ENCODE measurements around the gene GDF2. TPM values are rescaled to one million over a fixed set of nuclear protein-coding genes. Genes with fewer than 3 reads are reported as not detected.

The GDF2 gene
- total and polyA plus RNA-seq, 5 donors = 0.14 to 0.26 (median 0.20) TPM

DNA sequence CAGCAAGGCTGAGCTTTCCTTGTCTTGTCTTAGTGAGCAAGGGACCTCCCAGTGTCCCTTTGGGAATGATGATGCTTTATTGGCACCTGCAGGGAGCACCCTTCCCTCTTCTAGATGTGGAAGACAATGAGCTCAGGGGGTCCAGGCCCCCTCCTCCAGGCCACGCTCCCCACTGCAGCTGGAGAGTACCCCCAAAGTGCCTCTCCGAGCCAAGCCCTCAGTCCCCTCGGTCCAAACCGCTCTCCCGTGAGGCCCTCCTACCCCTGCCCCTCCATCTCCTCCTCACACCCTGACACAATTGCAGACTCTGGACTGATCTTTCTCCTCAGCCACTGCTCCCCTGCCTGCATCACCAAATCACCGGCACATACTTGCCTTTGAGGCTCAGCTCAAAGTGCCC is 42.7 kb downstream of the GDF2 start:
- no peak overlapping the region for H3K27ac ChIP-seq (ENCODE audit: low read length)
- 87% methylated on average over 6 of the region's 6 CpGs for WGBS
- intact Hi-C loops (cut with DNase I) = no loop called here

DNA sequence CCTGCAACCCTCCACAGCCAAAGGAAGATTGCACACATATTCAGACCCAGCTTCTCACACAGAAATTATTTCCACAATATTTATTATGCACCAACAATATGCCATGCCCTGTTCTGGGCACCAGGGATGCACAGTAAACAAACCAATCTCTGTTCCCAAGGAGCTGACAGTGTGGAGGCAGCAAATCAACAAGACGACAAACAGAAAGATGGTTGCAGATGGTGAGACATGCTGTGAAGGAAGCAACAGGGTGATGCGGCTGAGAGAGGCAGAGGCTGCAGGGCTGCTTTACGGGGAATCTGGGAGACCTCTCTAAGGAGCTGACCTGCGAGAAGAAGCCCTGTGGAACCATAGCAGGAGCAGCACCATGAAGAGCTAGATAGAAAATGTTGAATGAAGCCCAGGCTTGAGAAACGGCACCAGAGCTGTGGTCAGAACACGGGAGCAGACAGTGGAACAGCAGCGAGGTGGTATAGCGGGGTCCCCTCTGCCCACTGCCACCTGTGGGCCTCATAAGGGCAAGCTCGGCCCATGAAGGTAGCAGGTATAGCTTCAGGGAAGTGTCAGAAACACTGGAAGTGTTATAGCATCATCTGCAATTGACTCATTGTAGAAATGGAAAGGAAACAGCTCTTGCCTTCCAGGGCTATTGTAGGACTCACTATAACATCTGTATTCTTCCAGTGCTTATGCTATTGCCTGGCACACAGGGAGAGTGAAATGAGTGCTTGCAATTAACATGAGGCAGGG is 43.4 kb downstream of the GDF2 start:
- intact Hi-C loops (cut with DNase I) = no loop called here
- no peaks in the 10 kb centered on the region for H3K27me3 ChIP-seq (ENCODE audit: control insufficient read depth, insufficient read depth)
- H3K9me3 ChIP-seq (ENCODE audit: control insufficient read depth, low read length) = no peaks in the 10 kb centered on the region
- ATAC-seq (no peak), DNase-seq (no peak)
- WGBS = 88% methylated on average over 9 of the region's 9 CpGs
- no peak overlapping the region for H3K27ac ChIP-seq (ENCODE audit: low read length)
- H3K4me1 ChIP-seq (ENCODE audit: control insufficient read depth, insufficient read depth, low read length) = no peaks in the 10 kb centered on the region
- H3K4me3 ChIP-seq (ENCODE audit: low read length) = no peak overlapping the region

More for the DNA sequence above, 42.7 kb downstream of the GDF2 start:
- DNase-seq (no peak), ATAC-seq (no peak)
- Histone ChIP-seq H3K9me3 (ENCODE audit: control insufficient read depth, low read length) (no peaks in the 10 kb centered on the region), H3K4me1 (ENCODE audit: control insufficient read depth, insufficient read depth, low read length) (no peaks in the 10 kb centered on the region), H3K4me3 (ENCODE audit: low read length) (no peak overlapping the region), H3K27me3 (ENCODE audit: control insufficient read depth, insufficient read depth) (no peaks in the 10 kb centered on the region)

DNA sequence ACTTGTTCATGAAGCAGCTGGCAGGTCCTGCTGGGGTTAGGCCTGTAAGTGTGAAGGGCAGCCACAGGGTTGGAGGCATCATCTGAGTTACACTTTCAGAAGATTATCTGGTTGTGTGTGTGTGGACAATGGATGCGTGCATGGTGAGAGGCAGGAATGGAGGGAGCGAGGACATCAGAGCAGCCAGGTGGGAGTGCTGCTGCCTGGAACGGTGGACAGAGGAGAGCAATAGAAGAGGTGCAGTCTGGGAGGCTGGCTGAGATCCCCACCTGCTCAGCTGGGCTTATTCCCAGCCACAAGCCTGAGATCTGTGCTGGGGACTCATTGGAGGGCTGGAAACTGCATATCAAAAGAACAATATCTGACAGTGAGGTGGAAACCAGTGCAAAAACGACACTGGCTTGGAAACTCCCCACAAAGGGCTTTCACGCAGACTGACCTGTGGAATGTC is 44.0 kb downstream of the GDF2 start:
- Histone ChIP-seq H3K27ac (ENCODE audit: low read length) (no peak overlapping the region), H3K4me3 (ENCODE audit: low read length) (no peak overlapping the region), H3K27me3 (ENCODE audit: control insufficient read depth, insufficient read depth) (no peaks in the 10 kb centered on the region), H3K9me3 (ENCODE audit: control insufficient read depth, low read length) (no peaks in the 10 kb centered on the region), H3K4me1 (ENCODE audit: control insufficient read depth, insufficient read depth, low read length) (no peaks in the 10 kb centered on the region)
- DNase-seq (no peak), ATAC-seq (no peak)
- intact Hi-C loops (cut with DNase I) = no loop called here
- 75% methylated on average over 5 of the region's 5 CpGs for WGBS

DNA sequence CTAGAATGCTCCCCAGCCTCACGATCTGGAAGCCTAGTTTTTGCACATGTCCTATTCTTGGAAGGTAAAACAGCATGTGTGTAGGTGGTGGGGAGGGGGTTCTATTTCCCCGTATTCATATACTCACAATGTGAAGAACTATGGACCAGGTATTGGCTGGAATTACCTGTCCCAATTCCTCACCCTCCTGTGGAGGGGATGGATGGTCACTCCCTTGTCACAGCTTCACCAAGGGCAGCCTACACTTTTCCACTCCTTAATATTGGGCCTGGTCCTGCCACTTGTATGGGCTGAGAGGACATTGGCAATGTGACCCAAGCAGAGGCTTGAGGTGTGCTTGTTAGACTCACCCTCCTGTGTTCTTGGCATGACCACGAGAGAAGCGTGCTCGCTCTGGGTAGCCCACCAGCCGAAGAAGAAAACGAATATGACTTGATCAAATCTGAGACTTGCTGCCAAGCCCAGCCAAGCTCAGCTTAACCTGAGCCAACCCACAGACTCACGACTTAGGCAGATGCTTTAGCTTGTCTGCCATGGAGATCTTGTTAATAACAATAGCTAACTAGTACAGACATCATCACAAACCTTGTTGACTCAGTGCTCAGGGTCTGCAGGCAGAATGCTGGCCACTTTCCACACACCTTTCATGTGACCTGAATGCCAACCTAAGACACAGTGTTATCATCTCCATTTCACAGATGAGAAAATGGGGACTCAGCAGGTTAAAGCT is 44.6 kb downstream of the GDF2 start:
- no peak overlapping the region for H3K4me3 ChIP-seq (ENCODE audit: low read length)
- ATAC-seq = no peak
- no peak overlapping the region for H3K27ac ChIP-seq (ENCODE audit: low read length)
- no peak for DNase-seq
- intact Hi-C loops (cut with DNase I) = no loop called here
- no peaks in the 10 kb centered on the region for H3K9me3 ChIP-seq (ENCODE audit: control insufficient read depth, low read length)
- H3K27me3 ChIP-seq (ENCODE audit: control insufficient read depth, insufficient read depth) = no peaks in the 10 kb centered on the region
- H3K4me1 ChIP-seq (ENCODE audit: control insufficient read depth, insufficient read depth, low read length) = no peaks in the 10 kb centered on the region
- WGBS = 86% methylated on average over 8 of the region's 8 CpGs

DNA sequence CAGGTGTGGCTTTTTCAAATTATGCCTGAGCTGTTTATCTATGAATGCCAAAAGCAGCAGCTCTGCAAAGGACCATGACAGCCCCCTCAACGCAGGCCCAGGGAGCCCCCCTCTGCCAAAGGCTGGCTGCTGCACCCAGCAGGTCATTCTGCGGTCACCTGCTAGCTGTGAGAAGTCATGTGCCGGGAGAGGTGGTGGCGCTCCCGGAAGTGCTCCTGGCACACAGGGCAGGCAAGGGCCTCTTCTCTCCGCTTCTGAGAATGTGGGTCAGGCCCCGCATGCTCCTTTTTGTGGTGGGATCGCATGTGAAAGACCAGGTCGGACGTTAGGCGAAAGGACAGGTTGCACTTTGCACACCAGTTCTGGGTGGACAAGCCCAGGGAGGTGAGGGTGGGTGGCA is 45.4 kb downstream of the GDF2 start:
- H3K9me3 ChIP-seq (ENCODE audit: control insufficient read depth, low read length) = no peaks in the 10 kb centered on the region
- intact Hi-C loops (cut with DNase I) = no loop called here
- H3K4me1 ChIP-seq (ENCODE audit: control insufficient read depth, insufficient read depth, low read length) = no peaks in the 10 kb centered on the region
- 72% methylated on average over 11 of the region's 11 CpGs for WGBS
- ATAC-seq (no peak), DNase-seq (no peak)
- H3K27me3 ChIP-seq (ENCODE audit: control insufficient read depth, insufficient read depth) = no peaks in the 10 kb centered on the region
- H3K4me3 ChIP-seq (ENCODE audit: low read length) = no peak overlapping the region
- H3K27ac ChIP-seq (ENCODE audit: low read length) = no peak overlapping the region

DNA sequence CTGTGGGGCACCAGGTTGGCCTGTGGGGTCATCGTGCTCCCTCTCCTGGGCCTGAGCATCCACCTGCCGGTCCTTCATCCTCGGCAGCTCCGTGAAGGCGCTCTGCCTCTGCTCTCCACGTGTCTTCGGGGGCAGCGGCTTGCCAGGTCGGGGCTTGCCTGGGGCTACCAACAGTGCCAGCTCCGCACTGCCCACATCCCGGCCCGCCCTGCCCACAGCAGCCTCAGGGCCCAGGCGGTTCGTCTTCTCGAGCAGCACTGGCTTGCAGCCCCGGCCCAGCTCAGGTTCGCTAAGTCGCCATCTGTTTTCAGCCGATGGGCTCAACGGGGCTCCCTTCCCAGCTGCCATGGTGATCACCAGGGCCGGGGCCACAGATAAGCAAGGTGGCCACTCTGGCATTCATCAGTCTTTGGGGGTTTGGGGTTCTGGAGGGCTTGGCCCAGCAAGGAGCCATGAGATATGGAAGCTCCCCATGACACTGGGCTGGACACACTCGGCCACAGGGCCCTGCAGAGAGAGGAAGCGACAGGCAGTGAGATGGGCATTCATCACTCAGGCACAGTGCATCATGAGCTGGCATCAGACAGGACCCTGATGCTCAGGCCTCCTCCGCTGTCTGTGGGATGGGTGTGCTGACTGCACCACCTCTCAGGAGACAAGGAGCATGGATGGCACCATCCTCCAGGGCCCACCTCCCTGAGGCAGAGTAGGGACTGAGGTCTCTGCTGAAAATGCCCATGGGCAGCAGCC is 46.4 kb downstream of the GDF2 start:
- WGBS = 92% methylated on average over 24 of the region's 24 CpGs
- Histone ChIP-seq H3K4me1 (ENCODE audit: control insufficient read depth, insufficient read depth, low read length) (no peaks in the 10 kb centered on the region), H3K9me3 (ENCODE audit: control insufficient read depth, low read length) (no peaks in the 10 kb centered on the region), H3K27me3 (ENCODE audit: control insufficient read depth, insufficient read depth) (no peaks in the 10 kb centered on the region), H3K27ac (ENCODE audit: low read length) (no peak overlapping the region), H3K4me3 (ENCODE audit: low read length) (no peak overlapping the region)
- intact Hi-C loops (cut with DNase I) = no loop called here
- ATAC-seq = no peak
- no peak for DNase-seq

DNA sequence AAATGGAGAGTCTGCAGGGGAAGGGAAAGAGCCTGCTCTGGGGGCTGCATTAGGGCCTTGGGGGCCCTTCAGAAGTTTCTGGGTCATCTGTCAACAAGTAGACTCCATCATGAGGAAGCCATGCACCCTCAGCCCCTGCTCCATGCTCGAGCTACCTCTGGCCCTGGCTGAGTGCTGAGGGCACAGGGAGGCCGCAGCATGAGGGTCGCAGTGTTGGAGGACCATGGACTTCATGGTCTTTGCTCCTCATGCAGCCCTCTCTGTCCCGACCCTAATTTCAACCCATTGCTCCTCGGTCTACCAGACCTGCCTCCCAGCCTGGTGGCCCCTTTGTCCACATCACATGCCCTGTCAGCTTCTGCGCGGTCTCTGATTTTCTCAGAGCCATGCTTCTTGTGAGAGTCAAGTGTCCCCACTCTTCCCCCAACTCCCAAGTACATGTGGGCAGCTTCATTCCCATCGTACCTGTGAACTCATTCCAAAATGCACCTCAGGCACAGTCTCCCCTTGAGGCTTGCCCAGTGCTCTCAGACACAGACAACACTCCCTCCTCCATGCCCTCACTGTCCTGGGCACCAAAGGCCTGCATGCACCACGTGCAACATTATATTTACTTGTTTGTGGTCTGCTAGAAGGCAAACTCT is 47.1 kb downstream of the GDF2 start:
- no peaks in the 10 kb centered on the region for H3K4me1 ChIP-seq (ENCODE audit: control insufficient read depth, insufficient read depth, low read length)
- H3K27me3 ChIP-seq (ENCODE audit: control insufficient read depth, insufficient read depth) = no peaks in the 10 kb centered on the region
- 72% methylated on average over 9 of the region's 9 CpGs for WGBS
- ATAC-seq (no peak), DNase-seq (no peak)
- intact Hi-C loops (cut with DNase I) = no loop called here
- H3K9me3 ChIP-seq (ENCODE audit: control insufficient read depth, low read length) = no peaks in the 10 kb centered on the region
- no peak overlapping the region for H3K4me3 ChIP-seq (ENCODE audit: low read length)
- H3K27ac ChIP-seq (ENCODE audit: low read length) = no peak overlapping the region

DNA sequence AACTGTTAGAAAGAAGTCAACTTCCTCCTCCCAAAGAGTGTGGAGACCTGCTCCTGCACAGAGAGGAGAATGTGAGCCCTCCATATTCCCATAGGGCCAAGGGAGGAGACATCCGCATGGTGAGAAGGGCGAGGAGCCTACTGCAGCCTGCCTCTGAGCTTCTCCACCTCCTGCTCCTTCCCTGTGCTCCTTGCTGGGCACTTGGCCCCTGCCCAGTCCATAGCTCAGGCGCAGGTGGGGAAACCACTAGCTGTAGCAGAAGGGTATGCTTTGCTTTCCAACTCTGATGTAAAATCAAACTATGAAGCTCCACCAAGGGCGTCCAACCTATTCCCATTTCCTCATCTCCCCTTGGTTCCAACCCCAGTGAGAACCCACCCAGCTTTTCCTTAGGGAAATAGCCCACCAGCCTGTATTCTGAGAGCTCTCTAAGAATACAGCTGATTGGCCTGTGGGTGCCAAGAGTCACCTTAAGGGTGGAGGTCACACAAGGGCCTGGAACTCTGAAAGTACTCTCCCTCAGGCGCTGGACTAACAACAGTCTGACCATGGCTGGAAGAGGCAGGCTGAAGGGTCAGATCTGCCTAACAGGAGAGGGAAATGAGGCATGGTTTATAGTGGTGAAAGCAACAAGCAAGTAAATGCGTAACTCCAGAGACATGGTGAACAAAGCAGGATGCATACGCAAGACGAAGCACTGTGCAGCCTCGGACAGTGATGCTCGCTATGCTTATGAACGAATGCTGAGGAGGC is 47.9 kb downstream of the GDF2 start:
- DNase-seq (no peak), ATAC-seq (no peak)
- Histone ChIP-seq H3K27me3 (ENCODE audit: control insufficient read depth, insufficient read depth) (no peaks in the 10 kb centered on the region), H3K9me3 (ENCODE audit: control insufficient read depth, low read length) (no peaks in the 10 kb centered on the region), H3K27ac (ENCODE audit: low read length) (no peak overlapping the region), H3K4me1 (ENCODE audit: control insufficient read depth, insufficient read depth, low read length) (no peaks in the 10 kb centered on the region), H3K4me3 (ENCODE audit: low read length) (no peak overlapping the region)
- intact Hi-C loops (cut with DNase I) = no loop called here
- 95% methylated on average over 11 of the region's 11 CpGs for WGBS

DNA sequence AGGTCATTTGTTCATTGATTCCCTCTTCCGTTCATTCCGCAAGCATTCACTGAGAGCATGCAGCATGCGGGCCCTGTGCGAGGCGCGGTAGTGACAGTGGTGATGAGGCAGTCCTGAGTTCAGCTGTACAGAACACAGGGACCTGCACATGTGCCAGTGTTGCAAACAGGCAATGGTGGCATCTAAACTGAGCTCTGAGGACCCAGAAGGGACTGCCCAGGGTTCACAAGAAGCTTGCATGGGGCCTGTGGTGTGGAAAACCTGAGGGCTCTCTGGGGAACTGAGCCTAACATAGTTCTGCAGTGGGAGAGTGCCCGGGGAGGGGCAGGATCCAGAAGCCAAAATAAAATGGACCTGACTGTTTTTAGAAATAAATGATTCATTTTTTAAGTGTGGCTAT is 48.6 kb downstream of the GDF2 start:
- 93% methylated on average over 7 of the region's 7 CpGs for whole genome bisulfite sequencing
- H3K27me3 ChIP-seq (ENCODE audit: control insufficient read depth, insufficient read depth) = no peaks in the 10 kb centered on the region
- no peak overlapping the region for H3K4me3 ChIP-seq (ENCODE audit: low read length)
- H3K27ac ChIP-seq (ENCODE audit: low read length) = no peak overlapping the region
- ATAC-seq (no peak), DNase-seq (no peak)
- intact Hi-C loops (cut with DNase I) = no loop called here
- H3K9me3 ChIP-seq (ENCODE audit: control insufficient read depth, low read length) = no peaks in the 10 kb centered on the region
- no peaks in the 10 kb centered on the region for H3K4me1 ChIP-seq (ENCODE audit: control insufficient read depth, insufficient read depth, low read length)

DNA sequence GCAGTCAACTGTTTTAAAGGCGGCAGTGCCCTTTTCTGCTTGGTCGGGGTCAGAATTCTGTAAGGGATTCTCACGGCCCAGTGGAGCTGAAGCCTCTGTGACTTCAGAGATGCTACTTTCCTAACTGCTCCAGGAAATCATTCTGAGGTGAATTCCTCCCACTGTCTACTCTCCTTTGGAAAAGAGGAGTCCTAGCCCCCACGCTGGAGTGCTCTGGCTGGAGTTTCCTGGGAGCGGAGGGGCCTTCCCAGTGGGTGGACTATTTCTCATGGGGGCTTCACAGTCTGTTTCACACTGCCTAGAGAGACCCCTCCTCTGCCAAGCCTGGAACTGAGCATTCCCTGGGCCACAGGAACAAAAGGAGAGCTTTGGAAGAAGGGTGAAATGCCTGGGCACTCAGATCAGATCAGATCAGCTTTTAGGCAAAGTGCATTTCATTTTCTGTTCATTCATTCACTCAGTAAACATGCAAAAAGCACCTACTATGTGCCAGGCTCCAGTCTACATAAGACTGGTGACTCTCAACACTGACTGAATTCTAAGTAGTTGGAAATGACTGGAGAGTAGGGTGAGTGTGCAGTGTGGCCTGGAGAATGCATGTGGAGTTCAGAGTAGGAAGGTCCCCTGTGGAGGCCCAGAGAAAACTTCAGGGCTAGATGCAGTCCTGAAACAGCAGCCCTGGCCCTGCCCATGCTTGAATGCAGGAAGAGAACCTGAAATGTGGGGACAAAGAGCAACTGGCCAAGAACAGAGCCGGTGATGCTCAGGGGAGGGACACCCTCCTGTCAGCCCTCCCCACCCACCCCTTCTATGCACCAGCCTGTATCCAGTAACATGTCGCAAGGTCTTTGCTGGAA is 49.6 kb downstream of the GDF2 start:
- Histone ChIP-seq H3K4me3 (ENCODE audit: low read length) (no peak overlapping the region), H3K4me1 (ENCODE audit: control insufficient read depth, insufficient read depth, low read length) (no peaks in the 10 kb centered on the region), H3K27me3 (ENCODE audit: control insufficient read depth, insufficient read depth) (no peaks in the 10 kb centered on the region), H3K9me3 (ENCODE audit: control insufficient read depth, low read length) (no peaks in the 10 kb centered on the region), H3K27ac (ENCODE audit: low read length) (no peak overlapping the region)
- intact Hi-C loops (cut with DNase I) = no loop called here
- 80% methylated on average over 7 of the region's 7 CpGs for WGBS
- DNase-seq (no peak), ATAC-seq (no peak)

Data from right cardiac atrium (tissue), 5 donors.